ENCODE results near the gene FBXL14.

- no peak for TF ChIP-seq POLR2AphosphoS5 (IDR thresholded peaks at IDR 0.05; ENCODE audit: low read depth, low read length)
- no peak for TF ChIP-seq TAF1 (IDR thresholded peaks at IDR 0.05; ENCODE audit: low read depth, low read length)
- no peak for TF ChIP-seq POLR2A (IDR thresholded peaks at IDR 0.05; ENCODE audit: low read depth, low read length)
- no peak for TF ChIP-seq SPI1 (IDR thresholded peaks at IDR 0.05; ENCODE audit: low read depth, low read length)
- TF ChIP-seq POU2F2 (IDR thresholded peaks at IDR 0.05; ENCODE audit: low read depth, low read length) = no peak
- no peak for TF ChIP-seq PAX5 (IDR thresholded peaks at IDR 0.05; ENCODE audit: insufficient read depth, low read length, severe bottlenecking)
Observed at GRCh38 chr12:1614360-1614759, 20.0 kb upstream of the FBXL14 start.

Data from GM12891 (cell line).